Stimulated activated naive CD8-positive, alpha-beta T cell treated with anti-CD3 and anti-CD28 coated beads, Interleukin-15, amount 100 ng/mL, for 72 hours (primary cell): ENCODE measurements around the gene SLC47A2.

Experiments
- ATAC-seq: fragments of 150-1000 bp; cut with Tn5 transposase; 2 replicates; pipeline ENCODE4 v1.10.0; 2021; ENCODE audit warnings: mild to moderate bottlenecking, moderate library complexity
- DNase-seq, 2 donors: peaks; one replicate each; pipeline ENCODE4 v3.0.0; 2021 to 2022
- H3K27ac Mint-ChIP-seq, 2 donors: one replicate each; pipeline ENCODE4 v1.8.0; 2022; ENCODE audit warnings: mild to moderate bottlenecking in 2 of 2, mixed read lengths in 2 of 2, moderate library complexity in 2 of 2
- H3K27me3 Mint-ChIP-seq: one replicate; pipeline ENCODE4 v1.8.0; 2022; ENCODE audit warnings: mixed read lengths
- H3K4me1 Mint-ChIP-seq: one replicate; pipeline ENCODE4 v1.8.0; 2022; ENCODE audit warnings: mild to moderate bottlenecking, mixed read lengths
- H3K4me3 Mint-ChIP-seq, 2 donors: one replicate each; pipeline ENCODE4 v1.8.0; 2022; ENCODE audit warnings: mild to moderate bottlenecking in 2 of 2, mixed read lengths in 2 of 2, moderate library complexity in 1 of 2
- H3K9me3 Mint-ChIP-seq, 2 donors: one replicate each; pipeline ENCODE4 v1.8.0; 2022; ENCODE audit warnings: mixed read lengths in 2 of 2

SLC47A2 gene

GRCh38 chr17:19739241-19740201, 23.1 kb upstream of the SLC47A2 start:
- DNase-seq (no peak), ATAC-seq (no peak)
- H3K27ac Mint-ChIP-seq, result no peak overlapping the region
- H3K4me1 Mint-ChIP-seq, result peaks cover 3% of the 10 kb centered on the region
- no peaks in the 10 kb centered on the region for H3K9me3 Mint-ChIP-seq
- H3K27me3 Mint-ChIP-seq, result no peaks in the 10 kb centered on the region
- no peak overlapping the region for H3K4me3 Mint-ChIP-seq

DNA sequence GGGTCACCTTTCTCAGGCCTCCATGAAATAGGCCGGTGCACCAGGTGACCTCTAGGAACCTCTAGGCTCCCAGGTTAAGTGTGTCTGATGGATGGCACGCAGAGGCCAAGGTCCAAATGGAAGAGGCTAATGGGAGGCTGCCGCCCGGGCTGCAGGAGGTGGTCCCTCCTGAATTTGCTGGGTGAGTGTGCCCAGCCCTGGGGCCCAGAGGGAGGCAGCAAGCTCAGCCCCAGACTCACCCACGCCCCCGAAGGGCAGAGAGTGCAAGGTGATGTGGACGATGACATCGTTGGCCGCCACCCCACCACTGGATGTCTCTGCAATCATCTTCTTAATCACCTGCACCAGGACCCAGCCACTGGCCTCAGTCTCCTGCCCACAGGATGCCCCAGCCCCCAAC, 22.4 kb upstream of the SLC47A2 start:
- no peak for ATAC-seq
- no peaks in the 10 kb centered on the region for H3K9me3 Mint-ChIP-seq

GRCh38 chr17:19738073-19738449, 21.7 kb upstream of the SLC47A2 start:
- Mint-ChIP-seq H3K27ac (no peak overlapping the region), H3K4me1 (no peaks in the 10 kb centered on the region), H3K27me3 (no peaks in the 10 kb centered on the region), H3K4me3 (no peak overlapping the region), H3K9me3 (no peaks in the 10 kb centered on the region)
- ATAC-seq (no peak), DNase-seq (no peak)

More for the DNA sequence above, 22.4 kb upstream of the SLC47A2 start:
- Mint-ChIP-seq H3K4me1 (no peaks in the 10 kb centered on the region), H3K27me3 (no peaks in the 10 kb centered on the region), H3K27ac (peak overlapping the region in 1 of 2 donors; percentile 72), H3K4me3 (no peak overlapping the region)
- no peak for DNase-seq

DNA sequence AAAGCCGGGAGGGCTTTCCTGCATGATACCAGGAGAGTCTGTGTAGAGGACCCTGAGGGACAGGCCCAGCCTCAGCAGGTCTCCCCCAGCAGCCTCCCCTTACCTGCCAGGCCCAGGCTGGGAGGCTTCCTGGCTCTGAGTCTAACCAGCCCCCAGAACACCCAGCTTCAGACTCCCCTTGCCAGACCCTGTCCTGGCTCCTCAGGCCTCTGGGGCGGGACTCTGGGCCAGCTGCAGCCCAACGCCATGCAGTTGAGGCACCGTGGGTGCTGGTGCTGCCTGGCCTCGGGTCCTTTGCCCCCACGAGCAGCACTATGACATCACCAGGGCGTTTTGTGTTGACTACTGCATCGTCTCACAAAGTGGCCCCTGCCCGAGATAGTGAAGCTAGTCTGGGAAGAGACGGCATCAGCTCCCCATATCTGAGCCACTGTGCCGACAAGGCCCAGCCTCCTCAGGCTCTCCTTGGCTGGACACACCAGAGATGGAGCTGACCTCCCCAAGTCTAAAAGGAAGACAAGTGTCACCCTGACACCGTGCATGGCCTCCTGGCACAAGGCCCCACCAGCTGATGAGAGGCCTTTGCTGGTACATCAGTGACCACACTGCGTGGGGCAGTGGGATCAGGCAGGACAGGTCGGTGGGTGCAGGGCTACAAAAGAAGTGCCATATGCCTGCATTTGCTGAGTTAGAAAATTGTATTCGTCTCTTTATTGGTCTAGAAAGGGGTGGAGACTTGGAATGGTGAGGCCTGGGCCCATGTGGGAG, 21.1 kb upstream of the SLC47A2 start:
- Mint-ChIP-seq H3K27ac (no peak overlapping the region), H3K4me3 (no peak overlapping the region), H3K4me1 (no peaks in the 10 kb centered on the region), H3K9me3 (no peaks in the 10 kb centered on the region), H3K27me3 (no peaks in the 10 kb centered on the region)
- ATAC-seq, result no peak
- DNase-seq, result no peak

GRCh38 chr17:19736071-19736470, 19.7 kb upstream of the SLC47A2 start:
- Mint-ChIP-seq H3K27me3 (no peaks in the 10 kb centered on the region), H3K4me1 (no peaks in the 10 kb centered on the region), H3K4me3 (no peak overlapping the region), H3K27ac (peak overlapping the region in 1 of 2 donors; percentile 55), H3K9me3 (no peaks in the 10 kb centered on the region)
- ATAC-seq (no peak), DNase-seq (no peak)

GRCh38 chr17:19733953-19734526, 17.7 kb upstream of the SLC47A2 start:
- H3K27ac Mint-ChIP-seq, result peak overlapping the region in 1 of 2 donors; percentile 46
- H3K9me3 Mint-ChIP-seq, result no peaks in the 10 kb centered on the region
- H3K4me1 Mint-ChIP-seq, result no peaks in the 10 kb centered on the region
- H3K27me3 Mint-ChIP-seq, result no peaks in the 10 kb centered on the region
- ATAC-seq (no peak), DNase-seq (no peak)
- H3K4me3 Mint-ChIP-seq, result no peak overlapping the region

DNA sequence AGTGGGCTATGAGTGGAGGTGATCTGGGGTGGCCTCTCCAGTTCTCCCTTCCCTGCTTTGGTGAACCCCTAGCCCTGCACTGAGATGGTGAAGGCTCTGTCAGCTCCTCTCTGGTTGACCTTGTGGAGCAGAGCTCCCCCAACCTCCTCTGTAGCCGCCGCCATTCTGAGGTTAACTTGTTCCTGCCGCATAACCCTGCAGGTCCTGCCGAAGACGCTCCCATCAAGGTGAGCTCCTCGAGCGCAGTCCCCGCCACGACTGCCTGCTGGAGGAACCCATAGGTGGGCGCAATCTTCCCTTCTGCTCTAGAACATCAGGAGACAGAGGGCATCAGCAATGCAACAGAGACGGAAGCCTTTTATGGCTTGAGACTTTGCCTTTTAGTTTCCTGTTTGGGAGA, 15.2 kb upstream of the SLC47A2 start:
- Mint-ChIP-seq H3K4me1 (no peaks in the 10 kb centered on the region), H3K27me3 (no peaks in the 10 kb centered on the region), H3K4me3 (no peak overlapping the region), H3K27ac (no peak overlapping the region), H3K9me3 (no peaks in the 10 kb centered on the region)
- no peak for ATAC-seq
- DNase-seq, result no peak

DNA sequence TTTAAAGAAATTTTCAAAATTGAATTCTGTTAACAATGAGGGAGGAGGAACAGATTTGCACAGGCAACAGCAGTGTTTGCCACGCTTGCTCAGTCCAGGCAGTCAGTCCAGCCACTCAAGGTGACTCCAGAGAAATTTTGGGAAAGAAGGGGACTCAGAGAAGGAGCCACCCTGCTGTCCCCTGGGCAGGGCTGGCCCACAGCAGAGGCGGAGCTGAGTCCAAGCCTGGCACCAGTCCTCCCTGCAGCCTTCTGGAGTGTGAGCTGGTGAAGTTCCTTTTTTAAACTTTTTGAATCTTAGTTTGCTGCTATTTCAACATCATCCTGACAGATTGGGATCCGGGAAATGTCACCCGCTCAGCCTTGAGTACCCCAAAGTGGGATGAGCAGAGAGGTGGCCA, 14.5 kb upstream of the SLC47A2 start:
- no peak overlapping the region for H3K4me3 Mint-ChIP-seq
- no peaks in the 10 kb centered on the region for H3K9me3 Mint-ChIP-seq
- H3K4me1 Mint-ChIP-seq, result no peaks in the 10 kb centered on the region
- H3K27me3 Mint-ChIP-seq, result no peaks in the 10 kb centered on the region
- DNase-seq (no peak), ATAC-seq (no peak)
- H3K27ac Mint-ChIP-seq, result peak overlapping the region in 1 of 2 donors; percentile 77

DNA sequence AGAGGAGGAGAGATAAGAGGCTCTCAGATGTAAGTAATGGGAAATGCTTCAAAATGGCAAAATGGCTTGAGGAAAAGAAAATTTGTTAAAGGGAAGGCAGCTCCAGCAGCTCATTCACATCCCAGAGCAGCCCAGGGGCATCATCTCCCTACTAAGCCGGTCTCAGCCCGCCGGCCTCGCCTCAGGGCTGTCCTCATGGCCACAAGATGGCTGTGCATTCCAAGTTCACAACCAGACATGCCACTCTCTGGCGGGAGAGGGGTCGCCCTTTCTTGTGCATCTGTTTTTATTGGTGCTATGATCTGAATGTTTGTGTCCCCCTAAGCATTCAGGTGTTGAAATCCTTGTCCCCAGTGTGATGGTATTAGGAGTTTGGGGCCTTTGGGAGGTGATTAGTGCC, 13.5 kb upstream of the SLC47A2 start:
- Mint-ChIP-seq H3K4me1 (peaks cover 5% of the 10 kb centered on the region), H3K4me3 (no peak overlapping the region), H3K9me3 (no peaks in the 10 kb centered on the region), H3K27ac (no peak overlapping the region), H3K27me3 (no peaks in the 10 kb centered on the region)
- ATAC-seq (no peak), DNase-seq (no peak)

GRCh38 chr17:19728084-19728495, 11.7 kb upstream of the SLC47A2 start:
- H3K27ac Mint-ChIP-seq, result no peak overlapping the region
- H3K27me3 Mint-ChIP-seq, result no peaks in the 10 kb centered on the region
- ATAC-seq (no peak), DNase-seq (no peak)
- peaks cover 15% of the 10 kb centered on the region for H3K4me1 Mint-ChIP-seq
- H3K9me3 Mint-ChIP-seq, result no peaks in the 10 kb centered on the region
- no peak overlapping the region for H3K4me3 Mint-ChIP-seq

DNA sequence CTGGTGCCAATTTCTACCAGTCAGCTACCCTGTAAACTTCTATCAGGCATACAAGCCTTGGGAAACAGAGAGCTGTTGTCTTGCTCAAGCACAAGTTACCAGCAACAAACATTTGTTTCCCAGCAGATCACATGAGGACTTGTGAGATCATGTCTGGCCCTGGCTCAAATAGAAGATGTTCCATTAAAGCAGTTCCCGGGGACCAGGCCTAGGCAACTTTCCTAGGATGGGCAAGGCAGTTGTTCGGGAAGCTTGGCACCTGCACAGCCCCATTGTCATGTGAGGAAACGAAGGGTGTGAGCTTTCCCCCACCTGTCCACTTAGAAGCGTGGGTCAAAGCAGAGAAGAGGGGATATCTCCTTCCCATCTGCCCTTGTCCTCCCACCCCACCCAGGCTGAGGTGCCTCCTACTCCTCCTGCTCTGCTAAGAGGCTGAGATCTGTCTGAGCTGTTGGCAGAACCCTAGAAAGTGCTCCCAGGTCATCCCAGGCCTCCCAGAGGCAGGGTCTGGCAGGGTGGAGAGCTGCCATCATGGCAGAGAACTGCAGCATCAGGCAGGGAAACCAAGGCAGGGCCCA, 11.2 kb upstream of the SLC47A2 start:
- ATAC-seq (no peak), DNase-seq (no peak)
- peaks cover 15% of the 10 kb centered on the region for H3K4me1 Mint-ChIP-seq
- no peak overlapping the region for H3K27ac Mint-ChIP-seq
- H3K9me3 Mint-ChIP-seq, result no peaks in the 10 kb centered on the region
- no peaks in the 10 kb centered on the region for H3K27me3 Mint-ChIP-seq
- H3K4me3 Mint-ChIP-seq, result no peak overlapping the region

DNA sequence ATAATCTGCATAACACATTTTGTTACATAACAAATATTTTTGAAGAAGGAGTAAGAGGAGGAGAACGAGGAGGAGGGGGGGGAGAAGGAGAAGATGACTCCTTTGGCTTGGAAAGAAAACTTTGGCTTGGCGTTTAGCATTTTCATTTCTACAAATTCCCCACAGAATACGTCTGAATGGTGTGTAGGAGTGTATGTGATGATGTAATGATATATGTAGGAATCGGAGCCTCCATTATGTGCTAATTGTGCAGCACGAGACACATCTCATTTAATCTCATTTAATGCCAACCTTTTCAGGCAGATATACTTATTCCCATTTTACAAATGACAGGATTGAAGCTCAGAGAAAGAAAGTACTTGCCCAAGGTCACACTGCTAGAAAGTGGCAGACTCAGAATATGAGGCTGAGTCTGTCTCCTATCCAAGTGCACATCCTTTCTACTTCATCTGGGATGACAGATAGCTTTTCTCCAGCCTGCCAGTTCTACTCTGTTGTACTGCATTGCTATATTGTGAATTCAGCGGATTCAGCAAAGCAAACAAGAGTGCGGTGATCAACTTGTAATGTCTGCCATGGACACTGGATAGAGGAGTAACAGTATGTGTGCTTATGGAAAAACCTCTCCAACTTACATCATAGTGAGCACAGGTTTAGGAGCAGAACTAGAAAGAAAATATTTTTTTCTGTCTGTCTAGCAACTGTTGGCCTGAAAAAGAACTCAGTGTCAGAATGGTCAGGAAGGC, 10.4 kb upstream of the SLC47A2 start:
- no peaks in the 10 kb centered on the region for H3K9me3 Mint-ChIP-seq
- ATAC-seq (no peak), DNase-seq (no peak)
- H3K4me1 Mint-ChIP-seq, result peaks cover 15% of the 10 kb centered on the region
- no peaks in the 10 kb centered on the region for H3K27me3 Mint-ChIP-seq
- H3K27ac Mint-ChIP-seq, result no peak overlapping the region
- H3K4me3 Mint-ChIP-seq, result no peak overlapping the region

GRCh38 chr17:19725486-19725885, 9.1 kb upstream of the SLC47A2 start:
- ATAC-seq (no peak), DNase-seq (no peak)
- peaks cover 15% of the 10 kb centered on the region for H3K4me1 Mint-ChIP-seq
- H3K27ac Mint-ChIP-seq, result no peak overlapping the region
- H3K9me3 Mint-ChIP-seq, result no peaks in the 10 kb centered on the region
- peak overlapping the region in 1 of 2 donors; percentile 42 for H3K4me3 Mint-ChIP-seq
- H3K27me3 Mint-ChIP-seq, result no peaks in the 10 kb centered on the region

- ATAC-seq (peak; percentile 86), DNase-seq (peak; percentile 45 to 67)
- Mint-ChIP-seq H3K4me1 (peaks cover 15% of the 10 kb centered on the region), H3K27me3 (no peaks in the 10 kb centered on the region), H3K27ac (no peak overlapping the region), H3K9me3 (no peaks in the 10 kb centered on the region), H3K4me3 (peak overlapping the region; percentile 42 to 72)
Measured at GRCh38 chr17:19724501-19725420, 8.4 kb upstream of the SLC47A2 start.
